ENCODE results near the gene CRABP2.

DNA sequence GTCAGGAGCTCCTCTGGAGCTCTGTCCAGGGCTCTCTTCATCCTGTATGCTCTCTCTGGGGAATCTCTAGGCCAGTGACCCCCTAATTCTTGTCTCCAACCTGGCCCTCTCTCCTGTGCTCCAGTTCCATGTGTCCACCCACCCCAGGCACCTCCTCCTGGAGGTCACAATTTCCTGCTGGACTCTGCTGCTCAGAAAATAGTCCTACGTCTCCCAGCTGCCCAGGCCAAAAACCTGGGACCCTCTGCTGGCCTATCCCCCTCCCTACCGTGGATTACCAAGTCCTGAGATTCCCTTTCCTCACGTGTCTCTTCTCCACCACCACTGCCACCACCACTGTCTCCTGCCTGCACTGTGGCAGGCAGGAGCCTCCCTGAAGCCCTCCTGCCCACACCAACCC lies 39.8 kb downstream of the CRABP2 start:
- TF ChIP-seq POLR2A (IDR thresholded peaks at IDR 0.05; ENCODE audit: low read depth, low read length) (no peak), POLR2AphosphoS5 (IDR thresholded peaks at IDR 0.05; ENCODE audit: low read depth, low read length) (no peak)

Measured in GM12892 (cell line).